HG02678 (cell line): Measurements from ENCODE around the gene BAD.

Experiments
- ATAC-seq: cut with Tn5 transposase; IDR thresholded peaks from one replicate; pipeline ENCODE4 v1.9.1; 2021; ENCODE audit warnings: mild to moderate bottlenecking, moderate library complexity; ENCODE audit not compliant: unreplicated experiment

BAD gene

DNA sequence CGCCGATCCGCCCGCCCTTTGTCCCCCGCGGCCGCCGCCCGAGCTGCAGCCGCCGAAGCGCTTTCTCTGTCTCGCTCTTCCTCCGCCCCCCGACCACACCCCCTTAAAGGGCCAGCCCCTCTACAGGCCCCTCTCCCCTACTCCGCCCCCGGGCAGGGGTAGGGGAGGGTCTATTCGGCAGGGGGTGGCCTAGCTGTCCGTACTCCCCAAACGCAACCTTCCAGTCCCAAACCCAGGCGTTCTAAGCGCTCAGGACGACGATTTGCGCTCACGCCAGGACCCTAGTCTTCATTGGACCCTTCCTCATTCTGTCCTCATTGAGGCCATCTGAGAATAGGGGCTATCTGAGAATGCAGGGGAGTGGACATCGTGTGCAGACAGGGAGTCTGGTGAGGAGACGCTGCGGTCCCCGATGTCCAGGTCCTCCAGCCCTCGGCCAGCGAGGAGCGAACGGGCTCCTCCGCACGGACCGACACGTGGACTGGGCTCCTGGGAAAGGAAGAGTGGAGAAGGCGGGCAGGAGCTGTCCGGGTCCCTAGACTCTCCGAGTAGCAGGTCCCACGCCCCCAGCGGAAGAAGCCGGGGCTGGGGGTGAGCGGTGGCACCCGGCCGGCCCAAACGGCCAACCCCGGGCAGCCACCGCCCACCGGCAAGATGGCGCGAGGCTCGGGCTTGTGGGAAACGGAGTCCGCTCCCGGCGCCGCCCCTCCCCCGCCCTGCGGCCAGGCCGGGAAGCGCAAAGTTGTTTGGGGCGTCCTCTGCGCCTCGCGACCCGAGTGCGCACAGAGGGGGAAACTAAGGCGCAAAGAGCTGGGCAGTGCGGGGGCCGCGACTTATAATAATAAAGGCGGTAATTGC is 37.4 kb downstream of the BAD start, which contains the start of gene PPP1R14B:
TSS of gene PPP1R14B (minus strand) at position 73 of the 858 bp plus-strand sequence. CDS start 270 bp downstream, outside the sequence.
- peak; percentile 47 for ATAC-seq

DNA sequence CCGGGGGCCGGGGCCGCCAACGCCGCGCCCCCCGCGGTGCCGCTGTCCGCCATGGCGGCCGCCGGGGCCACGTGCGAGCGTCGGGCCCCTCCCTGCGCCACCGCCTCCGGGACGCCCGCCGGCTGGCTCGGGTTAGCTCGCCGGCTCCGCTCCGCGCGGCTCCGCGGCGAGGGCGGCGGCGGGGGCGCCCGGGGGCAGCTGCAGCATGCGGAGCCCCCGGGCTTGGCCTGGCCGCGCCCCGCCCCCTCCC is 37.9 kb downstream of the BAD start:
- peak; percentile 17 for ATAC-seq

DNA sequence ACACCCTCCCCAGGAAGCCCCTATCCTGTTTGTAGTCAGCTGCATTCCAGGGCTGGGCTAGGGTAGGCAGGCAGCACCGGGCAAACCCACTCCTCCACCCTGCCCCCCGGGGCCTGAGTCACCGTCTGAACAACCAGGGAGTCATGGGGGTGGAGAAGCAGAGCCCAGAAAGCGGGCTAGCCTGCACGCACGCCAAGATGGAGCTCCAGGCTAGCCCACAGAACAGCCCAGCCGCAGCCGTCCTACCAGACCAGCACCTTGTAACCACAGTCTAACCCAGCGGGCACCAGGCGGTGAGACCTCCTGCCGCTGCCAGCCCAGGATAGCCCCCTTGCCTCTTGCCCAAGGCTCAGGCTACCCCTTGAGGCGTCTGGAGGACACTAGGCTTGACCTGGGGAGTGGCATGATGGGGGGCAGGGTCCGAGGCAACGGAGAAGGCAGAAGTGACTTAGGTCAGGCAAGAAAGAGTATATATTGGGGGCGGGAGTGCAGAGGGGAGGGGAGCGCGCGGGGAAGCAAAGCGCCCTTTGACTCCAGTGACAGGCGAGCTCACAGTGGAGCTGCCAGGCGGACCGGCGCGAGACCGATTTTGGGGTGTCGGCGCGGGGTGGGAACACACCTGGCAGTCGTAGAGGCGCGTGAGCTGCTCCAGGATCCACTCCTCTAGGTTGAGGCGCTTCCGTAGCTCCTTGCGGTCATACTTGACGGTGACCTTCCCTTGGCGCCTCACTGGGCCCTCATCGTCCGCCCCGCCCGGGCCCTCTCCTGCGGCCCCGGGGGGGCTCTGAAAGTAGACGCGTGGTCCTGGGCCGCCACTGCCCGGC is 38.5 kb downstream of the BAD start:
- ATAC-seq: no peak

DNA sequence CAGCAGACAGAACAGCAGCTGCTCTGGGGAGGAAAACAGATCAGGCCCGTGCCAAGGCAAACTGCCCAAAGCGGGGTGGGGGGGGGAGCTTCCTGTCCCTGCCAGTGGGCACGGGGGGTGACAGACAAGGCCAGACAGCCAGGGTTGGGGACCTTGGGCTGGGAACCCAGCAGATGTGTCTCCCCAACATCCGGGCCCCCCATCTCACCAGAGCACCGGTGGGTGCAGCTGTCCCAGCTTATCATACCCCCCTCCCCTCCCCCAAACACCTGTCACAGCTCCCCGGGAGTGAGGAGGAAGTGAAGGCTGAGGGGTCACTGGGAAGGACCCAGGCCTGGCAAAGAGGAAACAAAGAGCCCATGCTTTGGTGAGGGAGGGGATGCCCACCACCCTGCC is 39.1 kb downstream of the BAD start:
- ATAC-seq: no peak

DNA sequence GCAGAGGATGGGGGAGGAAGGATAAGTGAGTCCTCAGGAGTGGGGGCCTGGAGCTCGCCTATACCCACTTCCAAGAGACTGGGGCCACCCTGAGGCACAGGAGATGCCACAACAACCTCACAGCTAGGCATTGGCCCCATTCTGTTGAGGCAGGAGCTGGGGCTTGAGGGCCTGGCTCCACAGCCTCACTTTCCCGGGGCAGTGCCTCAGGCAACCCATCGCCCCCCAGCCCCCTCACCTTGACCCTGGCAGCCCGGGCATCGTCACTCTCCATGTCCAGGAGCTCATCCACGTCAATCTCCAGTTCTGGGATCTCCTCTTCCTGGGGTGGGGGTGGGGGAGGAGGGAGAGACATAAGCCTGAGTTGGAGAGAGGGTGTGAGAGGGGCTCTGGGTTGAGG is 39.5 kb downstream of the BAD start:
- ATAC-seq: no peak

DNA sequence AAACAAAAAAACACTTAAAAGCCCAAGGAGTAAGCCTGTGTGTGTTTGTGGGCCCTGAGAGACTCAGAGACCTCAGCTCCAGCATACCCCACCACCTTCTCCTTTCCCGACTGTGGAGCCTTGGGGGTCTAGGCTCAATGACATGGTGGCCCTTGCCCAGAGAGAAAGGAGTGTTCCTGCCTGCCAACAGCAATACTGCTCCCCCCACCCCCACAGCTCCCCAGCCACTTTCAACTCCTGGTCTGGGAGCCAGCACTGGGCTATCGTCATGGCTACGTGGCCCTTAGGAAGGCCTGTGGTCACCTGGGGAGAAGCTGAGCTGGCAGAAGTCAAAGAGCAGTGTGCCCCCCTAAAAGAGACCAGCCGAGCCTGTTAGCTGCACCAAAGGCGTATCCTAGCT is 40.4 kb downstream of the BAD start:
- no peak for ATAC-seq

DNA sequence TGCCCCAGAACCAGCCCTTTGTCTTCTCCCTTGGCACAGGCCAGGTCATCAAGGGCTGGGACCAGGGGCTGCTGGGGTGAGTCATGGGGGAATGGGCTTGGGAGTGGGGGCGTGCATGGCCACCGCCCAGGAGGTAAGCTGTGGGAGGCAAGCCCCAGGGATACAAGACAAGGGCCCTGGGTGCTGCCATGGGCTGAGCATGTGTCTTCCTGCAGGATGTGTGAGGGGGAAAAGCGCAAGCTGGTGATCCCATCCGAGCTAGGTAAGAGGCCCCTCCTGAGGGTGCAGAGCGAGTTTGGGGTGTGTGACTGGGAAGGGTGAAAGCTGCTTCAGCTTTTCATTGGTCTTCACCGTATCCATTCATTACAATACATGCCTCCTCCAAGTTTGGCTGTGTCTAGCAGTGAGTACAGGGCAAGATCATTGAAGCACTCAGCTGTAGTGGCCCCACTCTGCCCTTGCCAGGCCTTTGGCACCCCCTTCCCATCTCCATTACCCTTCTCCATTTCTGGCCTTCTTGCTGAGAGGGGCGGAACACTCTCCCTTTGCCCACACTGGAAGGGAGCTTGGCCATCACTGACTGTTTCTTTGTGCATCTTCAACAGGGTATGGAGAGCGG is 41.1 kb downstream of the BAD start:
- no peak for ATAC-seq

DNA sequence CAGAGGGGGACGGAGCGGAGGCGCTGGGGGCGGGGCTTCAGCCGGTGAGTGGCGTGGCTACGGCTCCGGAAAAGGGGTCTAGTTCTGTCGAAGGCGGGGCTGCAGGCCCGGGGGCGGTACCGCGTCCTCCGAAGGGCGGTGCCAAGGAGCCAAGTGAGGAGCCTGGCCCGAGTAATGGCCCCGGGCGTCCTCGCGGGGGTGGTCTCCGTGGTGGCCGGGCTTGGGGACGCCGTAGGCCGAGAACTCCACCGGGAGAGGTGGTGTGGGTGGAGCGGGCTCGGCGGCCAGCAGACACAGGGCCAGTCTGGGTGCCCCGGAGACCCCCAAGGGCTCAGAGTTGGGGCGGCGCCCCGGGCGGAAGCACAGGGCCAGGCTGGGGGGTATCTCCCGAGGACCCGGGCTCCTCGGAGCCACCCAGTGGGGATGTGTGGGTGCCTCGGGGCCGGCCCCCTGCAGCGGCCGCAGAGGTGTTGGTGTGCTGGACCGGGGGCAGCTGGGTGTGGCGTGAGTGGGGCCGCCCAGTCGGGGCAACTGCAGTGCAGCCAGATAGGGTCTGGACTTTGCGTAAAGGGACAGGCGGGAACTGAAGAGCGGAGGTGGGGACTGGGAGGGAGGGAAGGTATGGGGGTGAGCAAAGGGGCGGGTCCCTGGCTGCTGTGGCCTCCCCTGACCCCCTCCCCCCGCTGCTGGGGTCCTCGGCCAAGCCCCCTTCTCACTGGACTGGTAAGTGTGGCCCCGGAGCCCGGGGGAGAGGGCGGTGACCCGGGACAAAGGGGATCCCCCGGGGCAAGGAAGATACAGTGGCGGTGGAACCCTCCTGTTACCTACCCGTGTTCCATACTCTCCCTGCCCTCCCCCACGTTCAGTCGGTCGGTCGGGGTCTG is 42.7 kb downstream of the BAD start:
- peak; percentile 65 for ATAC-seq

DNA sequence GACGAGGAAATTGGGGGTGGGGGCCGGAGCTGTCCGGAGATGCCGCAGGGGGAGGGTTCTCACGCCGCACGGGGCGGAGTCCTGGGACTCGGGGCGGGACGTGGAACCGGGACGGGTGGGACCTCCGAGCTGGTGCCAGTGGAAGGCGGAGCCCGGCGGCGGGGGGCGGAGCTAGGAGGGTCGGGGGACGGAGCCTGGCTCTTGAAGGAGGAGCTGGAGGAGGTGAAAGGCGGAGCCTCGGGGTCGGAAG is 43.3 kb downstream of the BAD start:
- peak; percentile 67 for ATAC-seq

DNA sequence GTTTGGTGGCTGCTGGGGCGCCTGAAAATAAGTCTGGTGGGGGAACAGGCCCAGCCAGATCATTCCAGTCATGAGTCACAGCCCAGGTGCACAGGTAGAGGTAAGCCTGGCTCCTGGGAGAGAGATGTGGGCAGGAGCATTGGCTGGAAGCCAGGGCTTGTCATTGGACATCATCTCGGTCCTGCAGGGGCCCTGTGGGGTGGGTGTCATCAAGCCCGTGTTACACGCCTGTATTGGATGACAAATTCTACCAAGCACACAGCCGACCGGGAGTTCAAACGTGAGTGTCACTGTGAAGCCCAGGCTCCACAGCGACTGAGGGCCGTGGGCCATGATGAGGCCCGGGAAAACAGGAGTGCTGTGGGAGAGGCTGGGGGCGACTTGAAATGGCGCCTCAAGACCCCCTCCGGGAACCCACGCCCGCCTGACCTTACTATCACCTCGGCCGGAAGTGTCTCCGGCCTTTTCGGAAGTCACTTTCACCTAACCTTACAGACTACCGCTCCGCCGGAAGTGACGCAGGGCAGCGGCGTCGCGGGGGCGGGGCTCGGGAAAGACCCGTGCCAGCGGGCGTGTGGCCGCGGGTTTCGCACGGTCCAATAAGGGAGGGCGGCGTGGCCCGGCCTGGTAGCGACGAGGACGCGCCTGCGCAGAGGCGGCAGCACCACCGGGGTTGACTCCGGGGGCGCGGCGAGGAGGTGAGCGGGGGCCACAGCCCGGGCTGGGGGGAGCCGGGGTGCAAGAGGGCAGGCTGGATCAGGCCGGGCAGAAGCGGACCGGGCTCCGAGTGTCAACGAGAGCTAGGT is 43.8 kb downstream of the BAD start, which contains the start of gene FKBP2:
TSS of gene FKBP2 (plus strand) at position 661 of the 806 bp plus-strand sequence. CDS start 1,293 bp downstream, outside the sequence.
- ATAC-seq: peak; percentile 52

DNA sequence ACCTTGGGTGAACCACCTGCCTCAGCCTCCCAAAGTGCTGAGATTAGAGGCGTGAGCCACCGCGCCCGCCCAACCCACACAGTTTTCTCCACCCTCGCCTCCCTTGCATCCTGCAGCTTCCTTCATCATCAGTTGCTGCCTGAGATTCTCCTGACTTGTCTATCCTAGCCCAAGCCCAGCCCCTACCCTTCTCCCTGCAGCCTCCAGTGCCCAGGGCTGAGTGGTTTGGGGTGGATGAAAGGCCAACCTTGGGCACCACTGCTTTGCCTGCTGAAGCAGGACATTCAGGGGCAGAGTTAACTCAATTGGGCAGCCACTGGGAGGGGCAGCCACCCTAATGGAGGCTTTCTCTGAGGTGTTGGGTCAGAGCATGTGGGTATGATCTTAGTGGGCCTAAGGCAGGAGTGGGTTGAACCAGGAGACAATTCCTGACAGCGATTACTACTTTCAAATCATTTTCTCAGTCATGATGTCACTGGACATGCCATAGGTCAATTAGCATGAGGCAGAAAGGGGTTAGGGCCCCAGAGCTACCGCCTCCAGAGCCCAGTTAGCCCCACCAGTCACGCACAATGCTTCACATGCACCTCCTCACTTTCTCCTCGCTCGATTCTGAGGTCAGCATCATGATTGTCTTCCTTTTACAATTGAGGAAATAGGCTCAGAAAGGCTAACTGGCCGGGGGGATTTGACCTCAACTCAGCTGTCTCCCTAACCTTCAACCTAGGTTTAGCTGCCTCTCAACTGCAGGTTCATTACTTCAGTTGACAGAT is 44.6 kb downstream of the BAD start:
- no peak for ATAC-seq

DNA sequence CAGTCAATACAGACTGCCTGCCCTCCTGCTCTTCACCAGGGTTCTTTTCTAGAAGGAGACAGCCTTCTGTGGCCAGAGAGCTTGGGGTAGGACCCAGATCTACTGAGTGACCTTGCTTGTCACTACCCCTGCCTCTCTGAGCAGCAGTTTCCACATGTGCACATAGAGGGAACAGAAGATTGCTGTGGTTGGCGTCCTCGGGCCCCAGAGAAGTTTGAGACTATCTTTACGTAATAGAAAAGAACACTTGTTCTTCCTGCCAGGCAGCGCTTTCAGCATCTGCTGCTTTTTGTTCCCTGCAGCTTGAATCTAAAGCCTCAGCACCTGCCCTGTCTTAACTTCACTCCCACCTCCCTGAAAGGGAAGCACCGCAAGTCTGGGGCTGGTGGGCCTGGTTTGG is 45.5 kb downstream of the BAD start:
- ATAC-seq: no peak

DNA sequence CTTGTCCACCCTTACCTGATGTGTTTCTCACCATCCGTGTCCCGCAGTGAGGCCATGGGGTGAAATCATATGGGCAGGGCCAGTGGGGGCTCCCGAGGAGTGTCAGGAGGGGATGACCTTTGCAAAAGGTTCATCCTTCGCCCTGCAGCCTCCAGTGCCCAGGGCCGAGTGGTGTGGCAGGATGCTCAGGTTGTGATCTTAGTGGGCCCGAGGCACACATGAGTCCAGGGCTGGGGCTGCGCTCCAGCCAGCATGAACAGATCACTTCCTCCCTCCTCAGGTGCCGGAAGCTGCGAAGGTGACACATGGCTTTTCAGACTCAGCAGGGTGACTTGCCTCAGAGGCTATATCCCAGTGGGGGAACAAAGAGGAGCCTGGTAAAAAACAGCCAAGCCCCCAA is 46.4 kb downstream of the BAD start:
- no peak for ATAC-seq

DNA sequence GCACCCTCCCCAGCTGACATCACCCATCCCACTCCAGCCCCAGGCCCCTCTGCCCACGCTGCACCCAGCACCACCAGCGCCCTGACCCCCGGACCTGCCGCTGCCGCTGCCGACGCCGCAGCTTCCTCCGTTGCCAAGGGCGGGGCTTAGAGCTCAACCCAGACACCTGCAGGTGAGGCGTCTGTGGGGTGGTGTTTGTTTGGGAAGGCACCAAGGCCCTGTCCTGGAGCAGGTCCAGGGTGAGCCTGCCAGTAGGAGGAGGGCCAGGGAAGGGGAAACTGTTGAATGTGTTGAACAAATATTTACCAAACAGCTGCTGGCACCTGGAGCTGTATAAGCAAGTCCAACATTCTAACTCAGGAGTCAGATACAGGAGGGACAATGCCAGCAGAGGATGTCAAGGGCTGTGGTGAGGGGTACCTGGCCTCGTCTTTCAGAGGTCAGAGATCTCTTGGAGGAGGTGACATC is 46.9 kb downstream of the BAD start:
- no peak for ATAC-seq

DNA sequence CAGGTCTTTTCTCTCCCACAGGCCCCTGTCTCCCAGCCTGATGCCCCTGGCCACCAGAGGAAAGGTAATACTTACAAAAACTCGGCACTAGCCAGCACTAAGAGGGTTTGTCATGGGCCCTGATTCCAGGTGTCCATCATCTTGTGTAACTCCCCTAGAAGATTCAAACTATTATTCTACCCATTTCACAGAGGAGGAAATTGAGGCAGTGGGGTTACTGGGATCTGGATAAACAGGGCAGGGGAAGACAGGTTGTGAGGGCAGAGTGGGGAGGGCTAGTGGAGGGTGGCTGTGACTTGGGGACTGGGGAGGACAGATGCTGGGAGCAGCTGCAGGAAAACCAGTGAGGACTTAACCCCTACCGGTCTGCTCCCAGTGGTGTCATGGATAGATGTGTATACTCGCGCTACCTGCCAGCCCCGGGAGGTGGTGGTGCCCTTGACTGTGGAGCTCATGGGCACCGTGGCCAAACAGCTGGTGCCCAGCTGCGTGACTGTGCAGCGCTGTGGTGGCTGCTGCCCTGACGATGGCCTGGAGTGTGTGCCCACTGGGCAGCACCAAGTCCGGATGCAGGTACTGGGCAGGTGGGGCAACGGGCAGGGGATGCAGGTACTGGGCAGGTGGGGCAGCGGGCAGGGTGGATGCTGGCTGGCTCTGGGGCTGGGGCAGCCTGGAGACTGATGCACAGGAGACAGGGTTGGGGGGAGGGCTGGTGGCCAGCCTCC is 48.9 kb downstream of the BAD start:
- no peak for ATAC-seq

DNA sequence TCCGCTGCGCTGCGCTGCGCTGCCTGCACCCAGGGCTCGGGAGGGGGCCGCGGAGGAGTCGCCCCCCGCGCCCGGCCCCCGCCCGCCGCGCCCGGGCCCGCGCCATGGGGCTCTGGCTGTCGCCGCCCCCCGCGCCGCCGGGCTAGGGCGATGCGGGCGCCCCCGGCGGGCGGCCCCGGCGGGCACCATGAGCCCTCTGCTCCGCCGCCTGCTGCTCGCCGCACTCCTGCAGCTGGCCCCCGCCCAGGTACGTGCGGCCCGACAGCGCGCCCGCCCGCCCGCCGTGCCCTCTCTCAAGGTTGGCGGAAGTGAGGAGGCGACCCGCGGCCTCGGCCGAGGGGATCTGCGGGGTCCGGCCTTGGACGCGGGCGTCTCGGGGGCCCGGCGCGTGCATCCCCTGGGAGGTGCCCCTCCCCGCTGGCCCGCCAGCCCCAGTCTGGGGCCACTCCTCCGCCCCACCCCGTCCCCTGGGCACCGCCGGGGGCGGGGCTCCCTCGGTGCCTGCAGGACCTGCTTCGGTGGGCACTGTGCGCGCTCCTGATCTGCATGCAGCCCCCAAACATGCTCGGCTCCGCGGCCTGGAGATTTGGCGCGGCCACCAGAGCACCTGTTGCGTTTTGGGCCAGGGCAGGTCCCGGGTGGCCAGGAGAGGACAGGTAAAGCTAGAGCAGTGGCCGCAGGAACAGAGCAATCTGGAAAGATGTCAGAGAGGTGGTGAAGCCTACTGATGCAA is 49.7 kb downstream of the BAD start:
- ATAC-seq: peak; percentile 29

DNA sequence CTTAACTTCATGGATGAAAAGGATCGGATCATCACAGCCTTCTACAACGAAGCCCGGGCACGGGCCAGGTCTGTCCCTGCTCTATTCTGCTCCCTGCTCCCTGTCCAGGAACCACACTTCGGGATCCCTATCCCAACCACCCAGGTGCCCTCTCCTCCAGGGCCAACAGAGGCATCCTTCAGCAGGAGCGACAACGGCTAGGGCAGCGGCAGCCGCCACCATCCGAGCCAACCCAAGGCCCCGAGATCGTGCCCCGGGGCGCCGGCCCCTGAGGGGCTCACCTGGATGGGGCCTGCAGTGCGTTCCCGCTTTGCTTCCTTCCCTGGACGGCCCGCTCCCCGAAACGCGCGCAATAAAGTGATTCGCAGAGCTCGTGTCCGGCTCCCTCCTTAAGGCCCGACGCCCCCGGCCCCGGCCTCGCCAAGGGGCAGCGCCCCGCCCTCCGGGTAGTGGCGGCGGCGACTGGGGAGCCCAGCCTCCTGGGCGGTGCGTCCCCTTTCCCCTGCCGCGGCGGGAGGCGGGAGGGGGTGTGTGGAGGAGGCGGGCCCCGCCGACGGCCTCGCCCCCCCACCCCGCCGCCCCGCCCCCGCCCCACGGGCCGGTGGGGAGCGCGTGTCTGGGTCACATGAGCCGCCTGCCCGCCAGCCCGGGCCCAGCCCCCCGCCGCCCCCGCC is 50.4 kb downstream of the BAD start, which contains the start of gene VEGFB:
TSS of gene VEGFB (plus strand) at position 672 of the 674 bp plus-strand sequence. CDS start 250 bp downstream, outside the sequence.
- ATAC-seq: peak; percentile 45
